Right lobe of liver (tissue), 4 donors: ENCODE measurements around the gene ZAR1.

Experiments
- POLR2A ChIP-seq: fragments of 450-650 bp; IDR thresholded peaks from one replicate; pipeline ENCODE4 v1.6.1; 2017; ENCODE audit warnings: antibody characterized with exemption, mild to moderate bottlenecking
- TF ChIP-seq, protein P1 (sequence below), 4 donors: fragments of 200-600 bp in 3 of 4; fragments of 450-650 bp in 1 of 4; IDR thresholded peaks; one replicate each; pipeline versions ENCODE4 v1.5.1 to v1.8.0; 2016 to 2022; ENCODE audit warnings: antibody characterized with exemption in 4 of 4, mild to moderate bottlenecking in 2 of 4
- donor health status: DM: no; HTN: no; CAD: no.
- donor health status: DM: no; HTN: no; CAD: no.
- donor health status: DM: no; HTN: yes; CAD: no.

DNA sequence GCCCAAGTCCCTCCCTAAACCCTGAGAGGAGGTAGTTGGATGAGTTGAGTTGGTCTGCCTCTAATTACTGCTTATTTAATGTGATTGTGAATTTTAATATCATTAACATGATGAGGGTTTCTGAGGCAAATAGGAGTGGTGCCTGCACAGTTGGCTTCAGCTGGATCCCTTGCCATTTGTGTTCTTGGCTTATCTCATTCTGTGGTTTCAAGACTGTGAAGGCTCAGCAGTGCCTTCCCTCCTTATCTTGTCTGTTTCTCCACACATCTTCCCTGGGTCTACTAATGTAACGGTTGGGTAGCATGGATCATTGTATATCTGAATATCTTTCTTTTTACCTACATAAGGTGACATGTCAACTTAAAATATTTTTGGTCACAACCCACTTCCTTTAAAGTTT, 8.5 kb upstream of the ZAR1 start:
- TF ChIP-seq POLR2A, result no peak
- TF ChIP-seq, protein P1, sequence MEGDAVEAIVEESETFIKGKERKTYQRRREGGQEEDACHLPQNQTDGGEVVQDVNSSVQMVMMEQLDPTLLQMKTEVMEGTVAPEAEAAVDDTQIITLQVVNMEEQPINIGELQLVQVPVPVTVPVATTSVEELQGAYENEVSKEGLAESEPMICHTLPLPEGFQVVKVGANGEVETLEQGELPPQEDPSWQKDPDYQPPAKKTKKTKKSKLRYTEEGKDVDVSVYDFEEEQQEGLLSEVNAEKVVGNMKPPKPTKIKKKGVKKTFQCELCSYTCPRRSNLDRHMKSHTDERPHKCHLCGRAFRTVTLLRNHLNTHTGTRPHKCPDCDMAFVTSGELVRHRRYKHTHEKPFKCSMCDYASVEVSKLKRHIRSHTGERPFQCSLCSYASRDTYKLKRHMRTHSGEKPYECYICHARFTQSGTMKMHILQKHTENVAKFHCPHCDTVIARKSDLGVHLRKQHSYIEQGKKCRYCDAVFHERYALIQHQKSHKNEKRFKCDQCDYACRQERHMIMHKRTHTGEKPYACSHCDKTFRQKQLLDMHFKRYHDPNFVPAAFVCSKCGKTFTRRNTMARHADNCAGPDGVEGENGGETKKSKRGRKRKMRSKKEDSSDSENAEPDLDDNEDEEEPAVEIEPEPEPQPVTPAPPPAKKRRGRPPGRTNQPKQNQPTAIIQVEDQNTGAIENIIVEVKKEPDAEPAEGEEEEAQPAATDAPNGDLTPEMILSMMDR (IDR thresholded peaks at IDR 0.05), result no peak
